Epithelial cell of prostate (primary cell): Measurements from ENCODE around the gene TNFRSF14.
"Not testable (repeated sequence)": the region's sequence is repeated elsewhere in the genome, so short reads cannot be mapped to it uniquely, and the experiment has no call there.

Experiments
- DNase-seq: peaks from one replicate; pipeline ENCODE4 v3.0.0-alpha.2; 2011; ENCODE audit warnings: low read depth, low spot score
- H3K27ac ChIP-seq: fragments of 450-650 bp; 2 replicates; pipeline ENCODE4 v1.5.1; 2017; ENCODE audit warnings: mild to moderate bottlenecking

The TNFRSF14 gene

GRCh38 chr1:2550309-2550861 lies 5.8 kb upstream of the TNFRSF14 start:
- DNase-seq, H3K27ac ChIP-seq: not testable (repeated sequence)

GRCh38 chr1:2551544-2551943 lies 4.6 kb upstream of the TNFRSF14 start:
- not testable (repeated sequence) for DNase-seq, H3K27ac ChIP-seq

- H3K27ac ChIP-seq: no peak overlapping the region
- DNase-seq: no peak
Measured at GRCh38 chr1:2552189-2552588, 4.0 kb upstream of the TNFRSF14 start.

GRCh38 chr1:2553076-2553475 lies 3.1 kb upstream of the TNFRSF14 start:
- not testable (repeated sequence) for DNase-seq, H3K27ac ChIP-seq

GRCh38 chr1:2553871-2554620 lies 2.1 kb upstream of the TNFRSF14 start:
- H3K27ac ChIP-seq: no peak overlapping the region
- no peak for DNase-seq

- no peak for DNase-seq
- H3K27ac ChIP-seq: no peak overlapping the region
Measured at GRCh38 chr1:2554621-2555387, 1.4 kb upstream of the TNFRSF14 start.

- no peak for DNase-seq
- peak overlapping the region; percentile 52 for H3K27ac ChIP-seq
Measured at GRCh38 chr1:2555634-2556276, 416 bp upstream of the TNFRSF14 start.

GRCh38 chr1:2556678-2557481 lies 709 bp downstream of the TNFRSF14 start:
- no peak for DNase-seq
- H3K27ac ChIP-seq: peak overlapping the region; percentile 52

GRCh38 chr1:2557482-2558400 lies 1.6 kb downstream of the TNFRSF14 start:
- no peak overlapping the region for H3K27ac ChIP-seq
- DNase-seq: no peak

GRCh38 chr1:2558420-2558819 lies 2.2 kb downstream of the TNFRSF14 start:
- DNase-seq: no peak
- H3K27ac ChIP-seq: no peak overlapping the region

- no peak overlapping the region for H3K27ac ChIP-seq
- no peak for DNase-seq
Measured at GRCh38 chr1:2558861-2559260, 2.7 kb downstream of the TNFRSF14 start.

- H3K27ac ChIP-seq: no peak overlapping the region
- DNase-seq: no peak
Measured at GRCh38 chr1:2559509-2560298, 3.5 kb downstream of the TNFRSF14 start.

GRCh38 chr1:2560299-2561073 lies 4.3 kb downstream of the TNFRSF14 start:
- no peak overlapping the region for H3K27ac ChIP-seq
- DNase-seq: no peak

GRCh38 chr1:2561446-2561845 lies 5.3 kb downstream of the TNFRSF14 start:
- DNase-seq: no peak
- no peak overlapping the region for H3K27ac ChIP-seq

- H3K27ac ChIP-seq: no peak overlapping the region
- no peak for DNase-seq
Measured at GRCh38 chr1:2561898-2562895, 6.0 kb downstream of the TNFRSF14 start.

- no peak for DNase-seq
- no peak overlapping the region for H3K27ac ChIP-seq
Measured at GRCh38 chr1:2563205-2563604, 7.0 kb downstream of the TNFRSF14 start.
